GM21529 (cell line): Measurements from ENCODE around the gene ITPR1.

Experiments used
- ATAC-seq: cut with Tn5 transposase; IDR thresholded peaks from one replicate; pipeline ENCODE4 v1.9.1; 2021; ENCODE audit not compliant: unreplicated experiment

Gene ITPR1

GRCh38 chr3:4877173-4877787 is 384.1 kb downstream of the ITPR1 start:
- ATAC-seq = no peak

GRCh38 chr3:4880850-4881249 is 387.7 kb downstream of the ITPR1 start:
- no peak for ATAC-seq

GRCh38 chr3:4882548-4882947 is 389.4 kb downstream of the ITPR1 start:
- no peak for ATAC-seq

- ATAC-seq = no peak
Measured at GRCh38 chr3:4883011-4883410, 389.9 kb downstream of the ITPR1 start.

- no peak for ATAC-seq
Measured at GRCh38 chr3:4884888-4885287, 391.7 kb downstream of the ITPR1 start.

GRCh38 chr3:4885316-4885715 is 392.2 kb downstream of the ITPR1 start:
- no peak for ATAC-seq

- ATAC-seq = no peak
Measured at GRCh38 chr3:4886448-4886847, 393.3 kb downstream of the ITPR1 start.

- ATAC-seq = no peak
Measured at GRCh38 chr3:4887177-4887576, 394.0 kb downstream of the ITPR1 start.

GRCh38 chr3:4888913-4889846 is 396.0 kb downstream of the ITPR1 start:
- ATAC-seq = peak; percentile 91

- ATAC-seq = no peak
Measured at GRCh38 chr3:4889896-4890295, 396.7 kb downstream of the ITPR1 start.

GRCh38 chr3:4894891-4895530 is 401.9 kb downstream of the ITPR1 start:
- ATAC-seq = no peak

GRCh38 chr3:4895838-4896237 is 402.7 kb downstream of the ITPR1 start:
- ATAC-seq = no peak
